ENCODE data around the gene ELAVL1.
A peak's percentile ranks its signal among the peaks of the same experiment; 100 is the strongest.

Gene ELAVL1

DNA sequence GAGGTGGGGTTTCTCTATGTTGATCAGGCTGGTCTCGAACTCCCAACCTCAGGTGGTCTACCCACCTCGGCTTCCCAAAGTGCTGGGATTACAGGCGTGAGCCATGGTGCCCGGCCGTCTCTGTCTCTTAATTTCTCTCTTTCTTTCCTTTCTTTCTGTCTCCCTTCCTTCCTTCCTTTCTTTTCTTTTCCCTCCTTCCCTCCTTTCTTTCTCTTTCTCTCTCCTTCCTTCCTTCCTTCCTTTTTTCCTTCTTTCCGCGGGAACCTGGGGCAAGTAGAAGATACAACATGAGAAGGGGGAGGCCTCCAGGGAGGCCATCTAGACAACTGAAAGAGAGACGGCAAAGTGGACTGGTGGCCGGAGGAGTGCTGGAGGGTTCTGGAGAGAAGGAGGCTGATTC lies 15.2 kb upstream of the ELAVL1 start:
- no peak for DNase-seq

- DNase-seq, result peak; percentile 47
These were observed 12.4 kb upstream of the ELAVL1 start for GRCh38 chr19:8017808-8018207.

- DNase-seq, result peak; percentile 6
These were observed 523 bp downstream of the ELAVL1 start for GRCh38 chr19:8004723-8005513.

- DNase-seq, result no peak
These were observed 1.4 kb downstream of the ELAVL1 start for GRCh38 chr19:8004001-8004400.

DNA sequence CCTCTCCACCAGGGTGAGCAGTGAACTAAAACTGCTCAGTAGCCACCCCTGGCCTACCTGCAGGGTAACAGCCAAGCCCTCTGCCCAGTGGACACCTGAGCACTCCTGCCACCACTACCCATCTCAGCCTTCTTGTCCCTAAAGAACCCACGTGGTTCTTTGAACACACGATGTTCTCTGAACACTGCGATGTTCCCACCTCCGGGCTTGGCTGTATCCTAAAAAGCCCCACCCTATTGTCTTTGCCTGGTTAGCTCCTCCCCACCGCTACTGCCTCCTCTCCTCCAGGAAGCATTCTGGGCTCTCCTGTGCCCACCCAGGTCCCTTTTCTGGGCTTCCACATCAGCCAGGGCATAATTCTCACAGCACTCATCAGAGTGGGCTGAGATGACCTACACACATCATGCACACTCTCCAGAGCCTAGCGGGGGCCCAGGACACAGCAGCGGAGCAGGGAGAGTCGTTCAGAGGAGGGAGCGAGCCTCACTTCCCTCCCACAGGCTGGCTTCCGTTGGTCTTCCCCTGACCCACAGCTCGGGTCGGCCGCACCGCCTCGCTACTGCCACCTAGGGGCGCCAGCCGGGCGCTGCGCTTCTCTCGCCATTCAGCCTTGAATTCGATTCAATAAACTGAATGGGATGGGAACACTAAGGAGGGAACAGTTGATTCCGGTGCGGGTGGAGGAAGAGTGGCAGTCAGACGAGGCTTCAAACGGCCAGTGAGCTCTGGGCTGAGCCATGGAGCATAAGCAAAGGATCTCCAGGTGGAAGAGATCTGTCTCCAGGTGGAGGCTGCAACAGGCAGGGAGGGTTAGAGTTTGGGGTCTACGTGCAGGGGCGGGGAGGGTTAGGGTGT lies 3.2 kb downstream of the ELAVL1 start:
- DNase-seq, result peak; percentile 65

GRCh38 chr19:8001651-8001994 lies 3.8 kb downstream of the ELAVL1 start:
- peak; percentile 9 for DNase-seq

DNA sequence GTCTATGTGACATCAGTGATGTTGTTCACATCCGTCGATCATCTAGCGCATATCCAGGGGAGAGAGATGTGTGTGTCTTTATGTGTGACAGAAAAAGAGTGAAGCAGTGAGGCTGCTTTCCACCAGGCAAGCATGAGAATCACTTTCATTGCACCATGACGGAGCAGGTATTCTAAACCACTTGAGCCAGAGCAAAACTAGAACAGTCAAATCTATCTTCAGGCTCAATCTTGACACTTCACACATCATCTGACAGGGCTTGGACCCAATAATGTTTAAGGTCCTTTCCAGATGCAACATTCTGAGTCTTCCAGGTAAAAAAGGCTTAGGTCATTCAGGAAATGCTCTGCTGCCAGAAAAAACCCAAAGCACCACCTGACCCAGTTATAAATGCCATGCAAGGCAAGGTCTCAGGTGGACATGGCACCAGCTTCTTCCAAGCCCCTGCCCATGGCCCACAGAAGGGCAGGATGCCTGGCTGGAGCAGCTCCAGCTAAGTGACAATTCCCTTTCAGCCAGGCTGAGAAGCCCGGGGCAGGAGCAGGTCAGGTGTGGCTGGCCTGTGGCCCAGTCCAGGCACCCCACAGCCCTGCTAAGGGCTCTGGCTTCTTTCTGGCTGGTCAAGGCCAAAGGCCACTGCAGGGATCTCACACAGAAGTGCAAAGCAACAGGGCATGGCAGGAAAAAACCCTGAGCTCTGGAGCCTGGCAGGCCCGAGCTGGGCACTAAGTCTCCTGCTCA lies 5.0 kb downstream of the ELAVL1 start:
- no peak for DNase-seq

DNA sequence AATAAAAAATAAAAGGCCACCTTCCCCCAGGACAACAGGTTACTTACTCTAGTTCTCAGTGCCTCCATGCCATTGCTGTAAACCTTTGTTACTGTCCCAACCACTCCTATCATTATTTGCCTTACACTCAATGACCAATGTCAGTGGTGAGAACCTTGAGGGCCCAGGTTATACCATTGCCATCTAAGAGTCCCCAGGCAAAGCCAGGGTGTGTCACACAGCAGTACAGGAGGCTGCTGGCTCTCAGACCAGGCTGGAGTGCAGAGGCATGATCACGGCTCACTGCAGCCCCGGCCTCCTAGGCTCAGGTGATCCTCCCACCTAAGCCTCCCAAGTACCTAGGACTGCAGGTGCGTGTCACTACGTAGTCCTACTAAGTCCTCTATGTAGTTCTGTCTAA lies 6.1 kb downstream of the ELAVL1 start:
- no peak for DNase-seq

GRCh38 chr19:7997809-7998480 lies 7.5 kb downstream of the ELAVL1 start:
- DNase-seq, result no peak

DNA sequence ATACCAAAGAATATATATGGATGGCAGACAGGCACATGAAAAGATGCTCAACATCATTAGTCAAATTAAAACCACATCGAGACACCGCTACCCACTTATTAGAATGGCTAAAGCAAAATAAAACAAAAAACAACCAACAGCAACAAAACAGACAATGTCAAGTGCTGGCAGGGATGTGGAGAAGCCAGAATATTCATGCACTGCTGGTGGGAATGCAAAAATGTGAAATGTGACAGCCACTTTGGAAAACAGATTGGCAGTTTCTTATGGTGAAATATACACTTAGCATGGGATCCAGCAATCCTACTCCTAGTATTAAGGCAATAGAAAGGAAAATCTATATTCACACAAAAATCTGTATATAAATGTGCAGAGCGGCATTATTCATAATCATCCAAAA lies 8.6 kb downstream of the ELAVL1 start:
- no peak for DNase-seq

GRCh38 chr19:7995810-7996158 lies 9.7 kb downstream of the ELAVL1 start:
- no peak for DNase-seq

GRCh38 chr19:7994928-7995809 lies 10.3 kb downstream of the ELAVL1 start:
- DNase-seq, result no peak

GRCh38 chr19:7994114-7994513 lies 11.3 kb downstream of the ELAVL1 start:
- DNase-seq, result no peak

GRCh38 chr19:7993560-7993959 lies 11.9 kb downstream of the ELAVL1 start:
- no peak for DNase-seq

DNA sequence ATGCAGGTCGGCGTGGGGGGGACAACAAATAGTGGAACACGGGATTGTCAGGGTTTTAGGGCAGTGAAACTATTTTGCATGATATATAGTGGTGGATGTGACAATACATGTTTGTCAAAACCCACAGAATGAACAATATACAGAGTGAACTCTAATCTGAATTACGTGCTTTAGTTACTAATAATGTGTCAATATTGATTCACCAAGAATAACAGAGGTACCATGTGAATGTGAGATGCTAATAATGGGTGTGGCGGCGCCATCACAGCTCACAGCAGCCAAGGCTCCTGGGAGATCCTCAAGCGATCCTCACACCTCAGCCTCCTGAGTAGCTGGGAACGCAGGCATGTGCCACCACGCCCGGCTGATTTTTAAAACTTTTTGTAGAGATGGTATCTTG lies 12.9 kb downstream of the ELAVL1 start:
- DNase-seq, result no peak

DNA sequence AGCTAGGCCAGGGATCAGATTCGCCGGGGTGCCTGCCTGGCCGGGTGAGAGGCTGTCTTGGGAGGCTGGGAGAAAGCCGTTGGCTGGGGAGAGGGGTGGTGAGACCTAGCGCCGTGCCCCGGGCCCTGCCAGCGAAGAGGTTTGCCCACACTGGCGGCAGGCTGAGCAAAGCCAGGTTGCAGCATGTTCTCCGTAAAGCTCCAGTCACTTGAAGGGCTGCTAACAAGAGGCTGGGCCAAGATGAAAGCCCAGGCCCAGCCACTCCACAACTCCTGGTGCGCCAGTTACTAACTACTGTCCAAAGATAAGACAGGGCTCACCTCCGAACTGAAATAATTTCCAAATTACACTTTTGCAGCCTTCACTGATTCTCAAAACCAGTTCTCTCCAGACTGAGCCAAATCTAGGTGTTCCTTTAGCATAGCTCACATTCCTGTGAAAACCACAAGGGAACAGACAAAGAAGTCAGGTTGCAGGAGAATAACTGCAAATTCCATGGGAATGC lies 16.3 kb downstream of the ELAVL1 start:
- DNase-seq, result no peak

GRCh38 chr19:7988307-7988706 lies 17.1 kb downstream of the ELAVL1 start:
- no peak for DNase-seq

- DNase-seq, result no peak
These were observed 18.2 kb downstream of the ELAVL1 start for GRCh38 chr19:7987114-7987768.

DNA sequence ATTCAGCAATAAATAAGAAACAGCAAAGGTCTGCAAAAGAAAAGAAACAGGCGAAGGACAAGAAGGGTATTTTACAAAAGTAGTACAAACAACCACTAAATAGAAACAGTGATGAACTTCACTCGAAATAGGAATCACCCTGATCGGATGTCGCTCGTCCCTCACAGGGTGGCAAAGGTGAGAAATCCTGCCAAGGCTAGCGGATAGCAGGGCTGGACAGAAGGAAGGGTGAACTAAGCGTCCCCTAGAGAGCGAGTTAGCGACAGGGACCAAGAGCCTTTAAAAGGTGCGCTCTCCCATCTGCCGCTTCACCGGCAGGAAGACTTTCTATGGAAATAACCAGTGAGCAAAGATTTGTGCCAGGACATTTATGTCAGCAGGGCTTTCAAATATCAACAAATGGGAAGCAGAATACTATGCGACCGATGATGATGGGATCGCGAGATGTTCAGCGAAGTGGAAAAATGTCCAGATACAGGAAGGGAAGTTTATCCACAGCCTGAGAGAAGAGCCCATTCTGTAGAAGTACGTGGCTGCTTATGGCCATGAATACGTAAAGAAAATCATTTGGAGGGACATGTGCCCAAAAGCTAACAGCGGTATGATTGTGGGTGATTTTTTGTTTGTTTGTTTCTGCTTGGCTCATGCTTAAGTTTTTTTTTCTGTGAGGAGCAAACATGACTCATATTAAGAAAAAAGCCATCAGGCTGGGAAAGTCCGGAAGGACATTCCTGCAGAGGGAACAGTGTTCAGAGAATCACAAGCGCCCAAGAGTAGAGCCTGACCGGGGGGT lies 18.9 kb downstream of the ELAVL1 start:
- DNase-seq, result no peak

DNA sequence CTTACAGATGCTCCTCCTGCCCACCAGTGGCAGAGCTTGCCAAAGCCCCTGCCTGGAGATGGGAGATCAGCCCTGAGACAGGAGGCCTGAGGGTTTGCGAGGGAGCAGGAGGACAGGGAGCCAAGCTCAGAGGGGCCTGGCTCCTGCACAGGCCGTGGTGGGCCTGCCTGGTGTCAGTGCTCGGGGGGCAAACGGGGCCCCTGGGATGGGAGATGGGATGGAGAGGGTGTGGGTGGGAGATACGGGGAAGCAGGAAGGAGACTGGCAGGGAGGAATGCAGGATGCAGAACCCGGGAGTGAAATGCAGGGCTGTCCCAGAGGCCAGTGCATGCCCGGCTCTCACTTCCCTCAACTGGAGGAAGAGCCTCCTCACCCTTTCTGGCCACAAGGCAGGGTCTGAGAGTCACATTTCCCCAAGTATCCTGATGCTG lies 19.9 kb downstream of the ELAVL1 start:
- DNase-seq, result no peak
